Measurements from ENCODE around the gene CAMTA1. TPM values are rescaled to one million over a fixed set of nuclear protein-coding genes. Genes with fewer than 3 reads are reported as not detected.

The CAMTA1 gene
- total and polyA plus RNA-seq, 4 donors, result 48.1 to 140 (median 52.3) TPM

GRCh38 chr1:7531562-7532340 is 746.5 kb downstream of the CAMTA1 start:
- H3K9me3 ChIP-seq (ENCODE audit: control insufficient read depth in 4 of 4, insufficient read depth in 3 of 4, low read length in 3 of 4), result no peaks in the 10 kb centered on the region
- no peak overlapping the region for H3K27ac ChIP-seq (ENCODE audit: low read depth in 1 of 2, low read length in 1 of 2)
- H3K36me3 ChIP-seq (ENCODE audit: control insufficient read depth in 4 of 4, insufficient read depth in 4 of 4, low read length in 4 of 4), result no peaks in the 10 kb centered on the region
- H3K4me3 ChIP-seq, result no peak overlapping the region
- no peak for TF ChIP-seq CTCF (IDR thresholded peaks at IDR 0.05; ENCODE audit: control extremely low read depth, extremely low read depth)
- no peaks in the 10 kb centered on the region for H3K27me3 ChIP-seq (ENCODE audit: control insufficient read depth in 3 of 3, insufficient read depth in 3 of 3, low read length in 2 of 3)
- no peak overlapping the region for H3K9ac ChIP-seq (ENCODE audit: insufficient read depth in 1 of 2, low read length in 2 of 2)
- ATAC-seq (ENCODE audit: insufficient read depth, low FRiP score), result no peak
- peaks cover 0 to 21% (median 3%) of the 10 kb centered on the region in 5 donors for H3K4me1 ChIP-seq (ENCODE audit: control insufficient read depth in 5 of 5, insufficient read depth in 5 of 5, low read length in 5 of 5)
- no peak for DNase-seq
- 92% methylated on average over 18 of the region's 18 CpGs for WGBS, 2 donors

GRCh38 chr1:7533006-7533405 is 747.8 kb downstream of the CAMTA1 start:
- H3K27me3 ChIP-seq (ENCODE audit: control insufficient read depth in 3 of 3, insufficient read depth in 3 of 3, low read length in 2 of 3), result peaks cover 0 to 6% (median 0%) of the 10 kb centered on the region in 3 donors
- no peaks in the 10 kb centered on the region for H3K36me3 ChIP-seq (ENCODE audit: control insufficient read depth in 4 of 4, insufficient read depth in 4 of 4, low read length in 4 of 4)
- no peaks in the 10 kb centered on the region for H3K9me3 ChIP-seq (ENCODE audit: control insufficient read depth in 4 of 4, insufficient read depth in 3 of 4, low read length in 3 of 4)
- H3K9ac ChIP-seq (ENCODE audit: insufficient read depth in 1 of 2, low read length in 2 of 2), result no peak overlapping the region
- ATAC-seq (ENCODE audit: insufficient read depth, low FRiP score) (no peak), DNase-seq (no peak)
- peaks cover 0 to 25% (median 3%) of the 10 kb centered on the region in 5 donors for H3K4me1 ChIP-seq (ENCODE audit: control insufficient read depth in 5 of 5, insufficient read depth in 5 of 5, low read length in 5 of 5)
- no peak overlapping the region for H3K27ac ChIP-seq (ENCODE audit: low read depth in 1 of 2, low read length in 1 of 2)
- H3K4me3 ChIP-seq, result no peak overlapping the region
- TF ChIP-seq CTCF (IDR thresholded peaks at IDR 0.05; ENCODE audit: control extremely low read depth, extremely low read depth), result no peak
- 83 to 93% methylated on average over 10 of the region's 10 CpGs for WGBS, 2 donors

- WGBS, 2 donors, result 35 to 42% methylated on average over 24 of the region's 24 CpGs
Measured at GRCh38 chr1:7534061-7534825, 749.0 kb downstream of the CAMTA1 start.

More at GRCh38 chr1:7534061-7534825, 749.0 kb downstream of the CAMTA1 start:
- Histone ChIP-seq H3K4me1 (ENCODE audit: control insufficient read depth in 5 of 5, insufficient read depth in 5 of 5, low read length in 5 of 5) (peaks cover 0 to 29% (median 3%) of the 10 kb centered on the region in 5 donors), H3K9ac (ENCODE audit: insufficient read depth in 1 of 2, low read length in 2 of 2) (no peak overlapping the region), H3K27me3 (ENCODE audit: control insufficient read depth in 3 of 3, insufficient read depth in 3 of 3, low read length in 2 of 3) (peaks cover 0 to 6% (median 0%) of the 10 kb centered on the region in 3 donors), H3K36me3 (ENCODE audit: control insufficient read depth in 4 of 4, insufficient read depth in 4 of 4, low read length in 4 of 4) (no peaks in the 10 kb centered on the region), H3K4me3 (no peak overlapping the region), H3K27ac (ENCODE audit: low read depth in 1 of 2, low read length in 1 of 2) (no peak overlapping the region), H3K9me3 (ENCODE audit: control insufficient read depth in 4 of 4, insufficient read depth in 3 of 4, low read length in 3 of 4) (no peaks in the 10 kb centered on the region)
- DNase-seq (peak; percentile 74 to 88 (median 79)), ATAC-seq (ENCODE audit: insufficient read depth, low FRiP score) (no peak)
- TF ChIP-seq CTCF (IDR thresholded peaks at IDR 0.05; ENCODE audit: control extremely low read depth, extremely low read depth), result no peak

Data from lung (tissue), 12 donors.